ENCODE results near the gene SLC37A3.

SLC37A3 gene

GRCh38 chr7:140310337-140311002 lies 87.9 kb downstream of the SLC37A3 start:
- TF ChIP-seq Cebpa-rat (IDR thresholded peaks at IDR 0.05): peak in 3 of 11 experiments; percentile 48 to 67 (median 65); a peak in 5 of 22 replicates

GRCh38 chr7:140308060-140308459 lies 90.3 kb downstream of the SLC37A3 start:
- no peak overlapping the region for H3K4me3 ChIP-seq
- H3K9me3 ChIP-seq (replicated peaks in 1 of 11): peaks cover 9 to 22% (median 17%) of the 10 kb centered on the region in 11 experiments
- peaks cover 0 to 9% (median 0%) of the 10 kb centered on the region in 11 experiments; a peak in 1 of 22 replicates for H3K27me3 ChIP-seq
- H3K27ac ChIP-seq: no peak overlapping the region; a peak in 1 of 22 replicates
- peaks cover 9 to 94% (median 69%) of the 10 kb centered on the region in 10 experiments; a peak in 18 of 20 replicates for H3K4me1 ChIP-seq
- H3K9ac ChIP-seq: no peak overlapping the region
- no peak for TF ChIP-seq Cebpa-rat (IDR thresholded peaks at IDR 0.05)
- H3K36me3 ChIP-seq: no peaks in the 10 kb centered on the region
- no peaks in the 10 kb centered on the region for H4K20me1 ChIP-seq
- peak overlapping the region in 2 of 11 experiments; percentile 82 to 86; a peak in 2 of 22 replicates for H3K4me2 ChIP-seq

More at GRCh38 chr7:140310337-140311002, 87.9 kb downstream of the SLC37A3 start:
- H3K27ac ChIP-seq: peak overlapping the region in 10 of 11 experiments; percentile 47 to 84 (median 66); a peak in 19 of 22 replicates
- H3K36me3 ChIP-seq: no peaks in the 10 kb centered on the region
- H3K9me3 ChIP-seq (replicated peaks in 1 of 11): peaks cover 9 to 25% (median 18%) of the 10 kb centered on the region in 11 experiments
- H4K20me1 ChIP-seq: no peaks in the 10 kb centered on the region
- peaks cover 0 to 9% (median 0%) of the 10 kb centered on the region in 11 experiments; a peak in 1 of 22 replicates for H3K27me3 ChIP-seq
- peak overlapping the region in 1 of 10 experiments; percentile 1; a peak in 1 of 20 replicates for H3K4me3 ChIP-seq
- H3K4me2 ChIP-seq: peak overlapping the region; percentile 22 to 88 (median 44); a peak in 19 of 22 replicates
- H3K9ac ChIP-seq: peak overlapping the region in 7 of 11 experiments; percentile 7 to 72 (median 49); a peak in 11 of 22 replicates
- peaks cover 9 to 94% (median 65%) of the 10 kb centered on the region in 10 experiments; a peak in 18 of 20 replicates for H3K4me1 ChIP-seq

- H3K4me3 ChIP-seq: no peak overlapping the region
- no peaks in the 10 kb centered on the region for H3K9me3 ChIP-seq (replicated peaks in 1 of 11)
- H3K36me3 ChIP-seq: no peaks in the 10 kb centered on the region
- peak overlapping the region in 6 of 11 experiments; percentile 7 to 79 (median 71); a peak in 11 of 22 replicates for H3K4me2 ChIP-seq
- no peak for TF ChIP-seq Cebpa-rat (IDR thresholded peaks at IDR 0.05)
- H4K20me1 ChIP-seq: no peaks in the 10 kb centered on the region
- peak overlapping the region in 5 of 11 experiments; percentile 11 to 53 (median 22); a peak in 5 of 22 replicates for H3K9ac ChIP-seq
- H3K27me3 ChIP-seq: peaks cover 0 to 9% (median 0%) of the 10 kb centered on the region in 11 experiments; a peak in 1 of 22 replicates
- peak overlapping the region in 7 of 11 experiments; percentile 8 to 59 (median 38); a peak in 12 of 22 replicates for H3K27ac ChIP-seq
- peaks cover 0 to 85% (median 40%) of the 10 kb centered on the region in 10 experiments; a peak in 15 of 20 replicates for H3K4me1 ChIP-seq
Observed at GRCh38 chr7:140304191-140304799, 94.0 kb downstream of the SLC37A3 start.

GRCh38 chr7:140300243-140301136 lies 97.8 kb downstream of the SLC37A3 start:
- Histone ChIP-seq H3K4me1 (peaks cover 0 to 53% (median 23%) of the 10 kb centered on the region in 10 experiments; a peak in 15 of 20 replicates), H4K20me1 (no peaks in the 10 kb centered on the region), H3K36me3 (no peaks in the 10 kb centered on the region), H3K4me2 (peak overlapping the region in 4 of 11 experiments; percentile 8 to 26 (median 22); a peak in 5 of 22 replicates), H3K27ac (no peak overlapping the region), H3K4me3 (no peak overlapping the region), H3K27me3 (no peaks in the 10 kb centered on the region), H3K9me3 (replicated peaks in 1 of 11) (no peaks in the 10 kb centered on the region), H3K9ac (no peak overlapping the region)
- no peak for TF ChIP-seq Cebpa-rat (IDR thresholded peaks at IDR 0.05)

- Histone ChIP-seq H3K4me3 (no peak overlapping the region), H3K9me3 (replicated peaks in 1 of 11) (no peaks in the 10 kb centered on the region), H3K9ac (no peak overlapping the region), H4K20me1 (no peaks in the 10 kb centered on the region), H3K4me2 (no peak overlapping the region), H3K27ac (no peak overlapping the region), H3K4me1 (peaks cover 0 to 38% (median 4%) of the 10 kb centered on the region in 10 experiments; a peak in 10 of 20 replicates), H3K27me3 (no peaks in the 10 kb centered on the region), H3K36me3 (no peaks in the 10 kb centered on the region)
- no peak for TF ChIP-seq Cebpa-rat (IDR thresholded peaks at IDR 0.05)
Observed at GRCh38 chr7:140298213-140298612, 100.1 kb downstream of the SLC37A3 start.

- H3K4me2 ChIP-seq: no peak overlapping the region
- H4K20me1 ChIP-seq: no peaks in the 10 kb centered on the region
- TF ChIP-seq Cebpa-rat (IDR thresholded peaks at IDR 0.05): no peak
- H3K4me3 ChIP-seq: no peak overlapping the region
- peaks cover 0 to 41% (median 1%) of the 10 kb centered on the region in 10 experiments; a peak in 9 of 20 replicates for H3K4me1 ChIP-seq
- H3K27ac ChIP-seq: no peak overlapping the region
- H3K9me3 ChIP-seq (replicated peaks in 1 of 11): no peaks in the 10 kb centered on the region
- no peak overlapping the region for H3K9ac ChIP-seq
- H3K36me3 ChIP-seq: no peaks in the 10 kb centered on the region
- no peaks in the 10 kb centered on the region for H3K27me3 ChIP-seq
Observed at GRCh38 chr7:140297192-140297591, 101.1 kb downstream of the SLC37A3 start.

- no peak for TF ChIP-seq Cebpa-rat (IDR thresholded peaks at IDR 0.05)
- Histone ChIP-seq H3K4me1 (peaks cover 0 to 33% (median 0%) of the 10 kb centered on the region in 10 experiments; a peak in 9 of 20 replicates), H4K20me1 (no peaks in the 10 kb centered on the region)
Observed at GRCh38 chr7:140295224-140295738, 103.0 kb downstream of the SLC37A3 start.

GRCh38 chr7:140294454-140294853 lies 103.9 kb downstream of the SLC37A3 start:
- H3K36me3 ChIP-seq: no peaks in the 10 kb centered on the region
- H4K20me1 ChIP-seq: no peaks in the 10 kb centered on the region
- H3K27ac ChIP-seq: no peak overlapping the region
- no peaks in the 10 kb centered on the region for H3K9me3 ChIP-seq (replicated peaks in 1 of 11)
- H3K9ac ChIP-seq: no peak overlapping the region
- H3K4me3 ChIP-seq: no peak overlapping the region
- H3K4me1 ChIP-seq: peaks cover 0 to 28% (median 0%) of the 10 kb centered on the region in 10 experiments; a peak in 9 of 20 replicates
- no peak for TF ChIP-seq Cebpa-rat (IDR thresholded peaks at IDR 0.05)
- no peaks in the 10 kb centered on the region for H3K27me3 ChIP-seq
- H3K4me2 ChIP-seq: peak overlapping the region in 3 of 11 experiments; percentile 26 to 36 (median 28); a peak in 6 of 22 replicates

More at GRCh38 chr7:140295224-140295738, 103.0 kb downstream of the SLC37A3 start:
- H3K27ac ChIP-seq: no peak overlapping the region
- no peak overlapping the region for H3K4me3 ChIP-seq
- no peaks in the 10 kb centered on the region for H3K36me3 ChIP-seq
- H3K27me3 ChIP-seq: no peaks in the 10 kb centered on the region
- no peak overlapping the region for H3K9ac ChIP-seq
- no peak overlapping the region; a peak in 1 of 22 replicates for H3K4me2 ChIP-seq
- no peaks in the 10 kb centered on the region for H3K9me3 ChIP-seq (replicated peaks in 1 of 11)
